Endothelial cell of umbilical vein (primary cell): ENCODE results near the gene ITGB3BP. TPM values are rescaled to one million over a fixed set of nuclear protein-coding genes. Genes with fewer than 3 reads are reported as not detected.

ENCODE experiments used
- BruUV-seq: library from RNA; stranded (reverse); fragments of 400-500 nt; replicated peaks from 2 replicates; lab custom pipeline; 2021; lab: Mats Ljungman, UMichigan
- CTCF ChIA-PET: fragments of 300-600, 350-600 bp; sonication (Branson Sonifier 250); formaldehyde crosslinking; loops from one replicate; lab custom pipeline; 2021; ENCODE audit warnings: antibody characterized with exemption, inconsistent platforms; lab: Charles Lee
- POLR2A ChIA-PET: fragments of 300-600, 350-600 bp; sonication (Branson Sonifier 250); formaldehyde crosslinking; loops from one replicate; lab custom pipeline; 2021; ENCODE audit warnings: antibody characterized with exemption, inconsistent platforms; lab: Charles Lee
- DNase-seq: peaks from one replicate; pipeline ENCODE4 v3.0.0-alpha.2; 2011; ENCODE audit warnings: low read depth, low spot score
- FAIRE-seq: peaks from 2 replicates; lab custom pipeline; 2011; peaks lifted over from hg19 to GRCh38; lab: Jason Lieb, UNC
- H2AFZ ChIP-seq: 2 replicates; pipeline ENCODE4 v1.6.0; 2012; ENCODE audit warnings: low read depth, low read length, control low read depth, inconsistent platforms
- H3K27ac ChIP-seq: 2 replicates; pipeline ENCODE4 v1.5.1; 2011; ENCODE audit warnings: low read depth, mild to moderate bottlenecking, control low read depth, low read length, moderate library complexity; ENCODE audit not compliant: insufficient read depth
- H3K27me3 ChIP-seq, 2 experiments: 2 replicates each; pipeline versions ENCODE4 v1.6.0 to v1.6.1; 2011; ENCODE audit warnings: low read length in 2 of 2, mixed read lengths in 1 of 2; ENCODE audit not compliant: control insufficient read depth in 2 of 2, insufficient read depth in 2 of 2
- H3K36me3 ChIP-seq, 2 experiments: 2 replicates in 1 of 2; 3 replicates in 1 of 2; pipeline ENCODE4 v1.5.1; 2011; ENCODE audit warnings: low read length in 2 of 2, mild to moderate bottlenecking in 1 of 2, moderate library complexity in 1 of 2; ENCODE audit not compliant: control insufficient read depth in 2 of 2, insufficient read depth in 2 of 2; ENCODE audit errors: extremely low read depth in 1 of 2
- H3K4me1 ChIP-seq: 3 replicates; pipeline ENCODE4 v1.5.1; 2011; ENCODE audit warnings: mild to moderate bottlenecking, low read length; ENCODE audit not compliant: control insufficient read depth, insufficient read depth; ENCODE audit errors: extremely low read depth
- H3K4me2 ChIP-seq: 2 replicates; pipeline ENCODE4 v1.6.1; 2011; ENCODE audit warnings: low read length, control low read depth, mixed read lengths; ENCODE audit not compliant: insufficient read depth
- H3K4me3 ChIP-seq, 3 experiments: fragments of 200-600 bp in 1 of 3; sonication (generic), shearing (Covaris generic) in 1 of 3; replicated peaks in 1 of 3; 2 replicates each; pipeline ENCODE4 v1.5.1; 2011 to 2016; ENCODE audit warnings: control low read depth in 3 of 3, low read length in 3 of 3, mild to moderate bottlenecking in 2 of 3, inconsistent platforms in 1 of 3, low read depth in 1 of 3, moderate library complexity in 1 of 3; ENCODE audit not compliant: insufficient read depth in 1 of 3
- H3K79me2 ChIP-seq: 2 replicates; pipeline ENCODE4 v1.6.0; 2012; ENCODE audit warnings: low read length, inconsistent platforms; ENCODE audit not compliant: control insufficient read depth, insufficient read depth
- H3K9ac ChIP-seq: replicated peaks from 2 replicates; pipeline ENCODE3; 2011; ENCODE audit warnings: low read length, control low read depth; ENCODE audit not compliant: insufficient read depth; ENCODE audit errors: extremely low read depth
- H3K9me1 ChIP-seq: replicated peaks from 3 replicates; pipeline ENCODE4 v1.6.0; 2011; ENCODE audit warnings: mild to moderate bottlenecking, low read length; ENCODE audit not compliant: control insufficient read depth, insufficient read depth; ENCODE audit errors: extremely low read depth
- H3K9me3 ChIP-seq: replicated peaks from 2 replicates; pipeline ENCODE4 v1.5.1; 2012; ENCODE audit warnings: low read length, inconsistent platforms; ENCODE audit not compliant: control insufficient read depth, insufficient read depth
- H4K20me1 ChIP-seq: replicated peaks from 2 replicates; pipeline ENCODE3; 2011; ENCODE audit warnings: mild to moderate bottlenecking, low read length; ENCODE audit not compliant: control insufficient read depth, insufficient read depth; ENCODE audit errors: extremely low read depth
- EZH2 ChIP-seq: IDR thresholded peaks from 2 replicates; pipeline ENCODE4 v1.6.1; 2012; ENCODE audit warnings: borderline replicate concordance, low read depth, mild to moderate bottlenecking, moderate library complexity, low read length, inconsistent platforms; ENCODE audit not compliant: severe bottlenecking
- FOS ChIP-seq: IDR thresholded peaks from 2 replicates; pipeline ENCODE4 v1.6.1; 2011; ENCODE audit warnings: mild to moderate bottlenecking, low read length, moderate library complexity, borderline replicate concordance; ENCODE audit not compliant: insufficient read depth
- GATA2 ChIP-seq: IDR thresholded peaks from 2 replicates; pipeline ENCODE4 v1.7.0; 2011; ENCODE audit warnings: low read depth, mild to moderate bottlenecking, moderate library complexity, mixed read lengths, low read length; ENCODE audit not compliant: insufficient read length, insufficient read depth
- JUN ChIP-seq: IDR thresholded peaks from 2 replicates; pipeline ENCODE4 v1.6.1; 2011; ENCODE audit warnings: borderline replicate concordance, low read depth; ENCODE audit not compliant: insufficient read length, insufficient read depth
- MAX ChIP-seq: IDR thresholded peaks from 2 replicates; pipeline ENCODE4 v1.6.1; 2011; ENCODE audit not compliant: insufficient read depth, insufficient read length
- MYC ChIP-seq: IDR thresholded peaks from one replicate; pipeline ENCODE4 v1.6.1; 2011; ENCODE audit warnings: mild to moderate bottlenecking, low read depth, low read length
- POLR2A ChIP-seq: IDR thresholded peaks from 2 replicates; pipeline ENCODE4 v1.6.1; 2012; ENCODE audit warnings: low read depth, mild to moderate bottlenecking, control low read depth, low read length
- POLR2AphosphoS5 ChIP-seq: IDR thresholded peaks from 2 replicates; pipeline ENCODE4 v1.6.1; 2012; ENCODE audit warnings: low read depth, mild to moderate bottlenecking, control low read depth, low read length, moderate library complexity; ENCODE audit not compliant: insufficient read depth
- dilution Hi-C: fragments of 300-500 bp; cut with MboI; formaldehyde crosslinking; loops from one replicate; pipeline ENCODE4 v1.15.0; 2019; ENCODE audit warnings: low sequenced_read_pairs; ENCODE audit not compliant: extremely low pct_ligation_motif_present
- intact Hi-C: fragments of 100-400 bp; cut with micrococcal nuclease; formaldehyde crosslinking; loops from one replicate; pipeline ENCODE4 v1.10.0; 2022
- polyA plus RNA-seq, 4 experiments: library from polyadenylated mRNA; depleted of rRNA in 3 of 4; stranded (reverse) in 3 of 4; unstranded in 1 of 4; fragments of >200 nt; gene quantifications; 2 replicates each; pipeline versions ENCODE4 v1.2.1 to v1.2.3, GENCODE V29; 2011 to 2012; ENCODE audit warnings: missing spikeins in 1 of 4
- total RNA-seq: library from RNA; stranded (reverse); gene quantifications from 2 replicates; pipeline ENCODE4 v1.2.3, GENCODE V29; 2021
- TF ChIP-seq, protein P1 (sequence below), 2 donors: IDR thresholded peaks; 1 replicate in 1 of 2; 2 replicates in 1 of 2; pipeline ENCODE4 v1.5.1; 2011; ENCODE audit warnings: low read length in 2 of 2, mild to moderate bottlenecking in 2 of 2, moderate library complexity in 2 of 2, control low read depth in 1 of 2, inconsistent platforms in 1 of 2, low read depth in 1 of 2; ENCODE audit not compliant: insufficient read depth in 1 of 2; ENCODE audit errors: extremely low read depth in 1 of 2

Gene ITGB3BP
- total and polyA plus RNA-seq, 2 donors (not counting 3 experiments of a cell fraction or from before 2014, with no cell fraction given): 5.3 to 24.4 TPM

GRCh38 chr1:63532727-63533126 is 9.7 kb upstream of the ITGB3BP start:
- ChIA-PET CTCF (no interaction called here), POLR2A (no interaction called here)
- Histone ChIP-seq H3K4me2 (no peak overlapping the region), H3K79me2 (no peaks in the 10 kb centered on the region), H3K9me1 (no peaks in the 10 kb centered on the region), H3K4me1 (no peaks in the 10 kb centered on the region), H3K9ac (no peak overlapping the region), H3K4me3 (no peak overlapping the region), H3K9me3 (no peaks in the 10 kb centered on the region), H2AFZ (no peak overlapping the region), H3K36me3 (peaks cover 0 to 2% of the 10 kb centered on the region in 2 experiments), H3K27ac (no peak overlapping the region), H4K20me1 (no peaks in the 10 kb centered on the region), H3K27me3 (no peaks in the 10 kb centered on the region)
- TF ChIP-seq FOS (no peak), POLR2A (no peak), MAX (no peak), GATA2 (no peak), POLR2AphosphoS5 (no peak), MYC (no peak), EZH2 (no peak), JUN (no peak)
- TF ChIP-seq, protein P1, sequence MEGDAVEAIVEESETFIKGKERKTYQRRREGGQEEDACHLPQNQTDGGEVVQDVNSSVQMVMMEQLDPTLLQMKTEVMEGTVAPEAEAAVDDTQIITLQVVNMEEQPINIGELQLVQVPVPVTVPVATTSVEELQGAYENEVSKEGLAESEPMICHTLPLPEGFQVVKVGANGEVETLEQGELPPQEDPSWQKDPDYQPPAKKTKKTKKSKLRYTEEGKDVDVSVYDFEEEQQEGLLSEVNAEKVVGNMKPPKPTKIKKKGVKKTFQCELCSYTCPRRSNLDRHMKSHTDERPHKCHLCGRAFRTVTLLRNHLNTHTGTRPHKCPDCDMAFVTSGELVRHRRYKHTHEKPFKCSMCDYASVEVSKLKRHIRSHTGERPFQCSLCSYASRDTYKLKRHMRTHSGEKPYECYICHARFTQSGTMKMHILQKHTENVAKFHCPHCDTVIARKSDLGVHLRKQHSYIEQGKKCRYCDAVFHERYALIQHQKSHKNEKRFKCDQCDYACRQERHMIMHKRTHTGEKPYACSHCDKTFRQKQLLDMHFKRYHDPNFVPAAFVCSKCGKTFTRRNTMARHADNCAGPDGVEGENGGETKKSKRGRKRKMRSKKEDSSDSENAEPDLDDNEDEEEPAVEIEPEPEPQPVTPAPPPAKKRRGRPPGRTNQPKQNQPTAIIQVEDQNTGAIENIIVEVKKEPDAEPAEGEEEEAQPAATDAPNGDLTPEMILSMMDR (IDR thresholded peaks at IDR 0.05; ENCODE audit: extremely low read depth in 1 of 2, insufficient read depth in 1 of 2, low read depth in 1 of 2, low read length in 2 of 2): no peak
- DNase-seq (no peak), FAIRE-seq (no peak)
- BruUV-seq: no TSS peak
- dilution Hi-C loops: no loop called here
- intact Hi-C loops: no loop called here
